Right renal pelvis (tissue), 4 donors: ENCODE data around the gene SGCG. TPM values are rescaled to one million over a fixed set of nuclear protein-coding genes. Genes with fewer than 3 reads are reported as not detected.
"Not testable (repeated sequence)": the region's sequence is repeated elsewhere in the genome, so short reads cannot be mapped to it uniquely, and the experiment has no call there.

Source experiments
- DNase-seq, 4 donors: peaks; one replicate each; pipeline ENCODE4 v3.0.0-alpha.2; 2013; ENCODE audit warnings: low read depth in 4 of 4, low spot score in 3 of 4, missing footprints in 1 of 4
- polyA plus RNA-seq, 4 donors: library from polyadenylated mRNA; unstranded; fragments of 120-200 nt; gene quantifications; one replicate each; pipeline ENCODE4 v1.2.1, GENCODE V29; 2013; ENCODE audit not compliant: insufficient read length in 4 of 4

SGCG gene
- 1 to 10 TPM; 4.6 to 5.8 (median 5.4) TPM for polyA plus RNA-seq

DNA sequence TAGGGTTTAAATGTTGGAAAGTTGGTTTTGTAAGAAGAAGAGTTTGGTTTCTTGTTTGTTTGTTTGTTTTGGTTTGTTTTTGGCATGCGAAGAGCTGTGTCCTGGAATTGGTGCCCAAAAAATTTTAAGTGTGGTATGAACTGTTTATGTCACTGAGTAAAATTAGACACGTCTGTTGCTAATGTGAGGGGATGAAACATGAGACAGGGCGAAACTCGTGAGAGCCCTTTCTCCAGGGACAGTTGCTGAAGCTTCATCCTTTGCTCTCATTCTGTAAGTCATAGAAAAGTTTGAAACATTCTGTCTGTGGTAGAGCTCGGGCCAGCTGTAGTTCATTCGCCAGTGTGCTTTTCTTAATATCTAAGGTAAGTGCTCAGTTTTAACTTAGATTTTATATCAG lies at the start of gene SGCG:
SGCG (plus strand) TSS at position 269 of the 400 bp plus-strand sequence. CDS start 22,716 bp downstream, outside the sequence.
- DNase-seq: no peak

DNA sequence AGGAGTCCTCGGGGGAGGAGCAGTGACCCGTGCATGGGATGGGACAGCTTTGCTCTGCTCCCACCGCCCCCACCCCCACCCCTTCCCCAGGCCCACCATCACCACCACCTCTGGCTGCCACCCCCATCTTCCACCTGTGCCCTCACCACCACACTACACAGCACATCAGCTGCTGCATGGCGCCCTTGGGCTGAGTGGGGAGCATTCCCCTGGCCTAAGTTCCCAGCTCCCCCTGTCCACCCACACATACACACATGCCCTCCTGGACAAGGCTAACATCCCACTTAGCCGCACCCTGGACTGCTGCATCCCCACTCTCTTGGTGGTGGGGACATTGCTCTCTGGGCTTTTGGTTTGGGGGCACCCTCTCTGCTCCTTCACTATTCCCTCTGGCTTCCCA lies 46.2 kb upstream of the SGCG start:
- no peak for DNase-seq

DNA sequence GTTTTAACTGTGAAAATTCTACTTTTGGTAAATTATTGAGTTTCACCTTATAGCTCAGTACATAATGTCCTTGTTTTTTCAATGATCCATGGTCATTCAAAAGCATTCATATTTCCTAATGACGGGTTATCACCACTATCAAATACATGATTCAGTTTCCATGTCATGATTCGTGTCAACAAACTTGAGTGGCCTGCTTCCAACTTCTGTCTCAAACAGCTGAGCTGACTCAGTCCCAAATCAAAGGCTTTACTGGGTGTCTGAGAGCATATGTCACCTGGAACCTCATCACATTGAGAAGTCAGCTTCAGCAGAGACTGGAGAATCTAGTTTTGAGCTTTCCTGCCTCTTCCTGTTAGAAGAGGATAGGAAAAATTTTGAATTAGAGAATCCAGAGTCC lies 40.3 kb upstream of the SGCG start:
- no peak for DNase-seq

DNA sequence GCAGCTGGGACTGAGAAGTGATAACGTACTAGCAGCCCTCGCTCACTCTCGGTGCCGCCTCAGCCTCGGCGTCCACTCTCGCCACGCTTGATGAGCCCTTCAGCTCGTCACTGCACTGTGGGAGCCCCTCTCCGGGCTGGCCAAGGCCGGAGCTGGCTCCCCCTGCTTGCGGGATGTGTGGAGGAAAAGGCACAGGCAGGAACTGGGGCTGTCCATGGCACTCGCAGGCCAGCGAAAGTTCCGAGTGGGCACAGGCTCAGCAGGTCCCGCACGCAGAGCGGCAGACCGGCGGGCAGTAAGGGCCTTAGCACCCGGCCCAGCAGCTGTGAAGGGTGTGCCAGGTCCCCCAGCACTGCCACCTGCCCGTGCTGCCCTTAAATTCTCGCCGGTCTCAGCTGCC lies 38.8 kb upstream of the SGCG start:
- DNase-seq: no peak

DNA sequence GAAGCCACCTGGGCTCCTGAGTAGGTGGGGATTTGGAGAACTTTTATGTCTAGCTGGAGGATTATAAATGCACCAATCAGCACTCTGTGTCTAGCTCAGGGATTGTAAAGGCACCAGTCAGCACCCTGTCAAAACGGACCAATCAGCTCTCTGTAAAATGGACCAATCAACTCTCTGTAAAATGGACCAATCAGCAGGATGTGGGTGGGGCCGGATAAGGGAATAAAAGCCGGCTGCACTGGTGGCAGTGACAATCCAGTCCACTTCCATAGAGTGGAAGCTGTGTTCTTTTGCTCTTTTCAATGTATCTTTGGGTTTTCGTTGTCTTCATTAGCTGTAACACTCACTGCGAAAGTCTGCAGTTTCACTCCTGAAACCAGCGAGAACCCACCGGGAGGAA lies 38.2 kb upstream of the SGCG start:
- DNase-seq: not testable (repeated sequence)

DNA sequence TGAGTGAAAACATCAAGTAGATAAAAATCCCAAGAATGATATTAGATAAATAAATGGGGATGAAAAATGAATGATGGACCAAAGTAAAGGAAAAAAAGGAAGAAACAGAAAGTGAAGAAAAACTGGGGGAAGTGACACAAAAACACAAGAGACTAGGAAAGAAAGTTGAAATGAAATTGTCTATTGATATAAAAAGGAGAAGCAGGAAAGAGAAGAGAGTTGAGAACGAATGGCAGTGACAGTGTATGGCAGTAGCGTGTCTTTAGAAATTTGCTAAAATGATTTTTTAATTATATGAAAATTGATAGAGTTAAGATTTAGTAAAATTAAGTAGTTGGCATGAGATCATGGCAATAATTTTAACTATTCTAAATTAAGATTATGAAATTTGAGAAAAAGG lies 36.3 kb upstream of the SGCG start:
- DNase-seq: no peak

DNA sequence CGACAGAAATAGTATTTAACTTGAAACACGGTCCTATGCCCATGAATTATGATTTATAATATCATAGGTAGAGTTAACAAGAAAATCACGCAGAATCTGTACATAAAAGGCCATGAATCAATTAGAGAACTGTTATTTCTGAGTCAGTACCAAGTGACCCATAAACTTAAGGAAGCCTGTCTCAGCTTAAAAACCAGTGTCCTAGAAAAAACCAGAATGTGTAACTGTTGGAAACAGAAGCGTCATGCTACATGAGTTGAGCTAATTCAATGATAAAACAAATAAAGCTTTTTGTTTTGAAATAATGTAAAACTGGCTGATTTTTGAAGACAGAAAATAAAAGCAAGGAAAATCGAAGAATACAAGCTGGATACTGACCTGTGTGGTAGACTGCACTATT lies 34.8 kb upstream of the SGCG start:
- no peak for DNase-seq

DNA sequence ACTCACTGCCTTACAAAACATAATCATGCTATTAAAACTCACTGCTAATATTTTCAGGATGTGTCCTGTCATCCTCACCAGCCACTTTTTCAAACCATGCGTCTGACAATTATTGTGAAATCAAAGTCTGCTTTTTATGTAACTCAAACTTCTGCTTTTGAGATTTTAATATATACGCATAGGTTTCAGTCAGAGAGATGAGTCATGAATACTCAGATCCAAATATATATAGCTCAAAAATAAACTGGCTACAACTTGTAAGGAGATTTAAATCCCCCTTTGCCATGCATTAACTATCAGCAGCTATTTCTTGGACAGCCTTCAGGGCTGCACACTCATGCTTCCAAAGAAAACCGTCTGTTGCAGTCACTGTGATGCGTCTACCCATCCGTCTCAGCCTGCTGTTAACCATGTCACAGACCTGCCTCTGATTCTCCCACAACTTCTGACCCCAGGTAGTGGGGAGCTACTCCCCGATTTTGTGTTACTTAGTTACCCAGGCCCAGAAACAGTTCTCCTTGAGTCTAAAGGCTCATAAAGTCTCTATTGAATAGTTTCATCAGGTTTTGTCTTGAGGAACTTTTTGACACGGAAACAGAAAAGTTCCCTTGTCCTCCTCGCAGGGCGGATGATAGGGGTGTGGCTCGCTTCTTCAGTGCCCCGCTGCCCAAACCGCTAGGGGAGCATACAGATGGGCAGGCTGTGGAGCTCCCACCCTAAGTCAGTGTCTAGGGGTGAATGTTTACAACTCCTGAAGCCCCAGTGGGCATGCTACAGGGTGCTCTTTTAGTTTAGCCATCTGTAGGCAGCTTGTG lies 33.8 kb upstream of the SGCG start:
- DNase-seq: no peak

DNA sequence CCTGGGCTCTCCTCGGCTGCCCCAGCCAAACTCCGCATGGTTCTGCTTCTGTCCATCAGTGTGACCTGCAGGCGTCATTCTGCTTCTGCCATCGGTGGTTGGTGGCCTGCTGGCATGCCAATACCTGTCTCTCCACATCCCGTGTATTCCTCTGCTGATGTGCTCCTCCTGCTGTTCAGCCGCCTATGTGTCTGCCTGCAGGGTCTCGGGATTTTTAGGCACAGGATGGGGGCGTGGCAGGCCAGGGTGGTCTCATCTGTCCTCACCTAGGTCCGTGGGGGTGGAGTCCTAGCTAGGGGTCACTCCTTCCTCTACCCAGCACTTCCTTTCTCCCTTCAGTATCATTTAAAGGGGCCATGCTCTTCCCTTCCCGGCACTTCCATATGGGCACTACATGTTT lies 33.0 kb upstream of the SGCG start:
- no peak for DNase-seq

GRCh38 chr13:23157781-23158180 lies 23.0 kb upstream of the SGCG start:
- DNase-seq: no peak

DNA sequence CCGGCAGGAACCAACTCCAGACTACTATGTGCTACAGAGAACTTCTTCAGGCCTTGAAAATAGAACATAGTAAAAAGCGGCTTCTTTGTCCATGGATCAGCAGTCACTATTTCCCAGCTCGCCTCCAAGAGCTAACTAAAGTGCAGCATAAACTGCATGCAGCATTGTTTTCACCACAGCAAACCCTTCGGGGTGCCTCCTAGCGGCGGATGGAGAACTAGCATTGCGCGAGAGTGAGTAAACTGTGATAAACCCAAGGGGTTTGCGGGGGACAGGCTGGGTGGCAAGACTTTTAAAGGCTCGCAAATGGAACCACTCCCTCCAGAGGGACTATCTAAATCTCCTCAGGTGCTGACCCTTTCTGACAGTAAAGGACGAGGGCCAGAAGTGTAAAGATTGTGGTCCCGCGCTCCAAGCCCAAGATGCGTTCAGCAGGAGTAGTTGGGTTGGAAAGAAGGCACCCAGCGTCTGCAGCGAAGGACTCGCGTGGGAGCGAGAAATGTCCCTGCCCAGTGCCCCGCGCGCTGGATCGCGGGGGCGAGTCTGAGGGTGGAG lies 21.5 kb upstream of the SGCG start:
- DNase-seq: peak in 1 of 4 donors; percentile 54

DNA sequence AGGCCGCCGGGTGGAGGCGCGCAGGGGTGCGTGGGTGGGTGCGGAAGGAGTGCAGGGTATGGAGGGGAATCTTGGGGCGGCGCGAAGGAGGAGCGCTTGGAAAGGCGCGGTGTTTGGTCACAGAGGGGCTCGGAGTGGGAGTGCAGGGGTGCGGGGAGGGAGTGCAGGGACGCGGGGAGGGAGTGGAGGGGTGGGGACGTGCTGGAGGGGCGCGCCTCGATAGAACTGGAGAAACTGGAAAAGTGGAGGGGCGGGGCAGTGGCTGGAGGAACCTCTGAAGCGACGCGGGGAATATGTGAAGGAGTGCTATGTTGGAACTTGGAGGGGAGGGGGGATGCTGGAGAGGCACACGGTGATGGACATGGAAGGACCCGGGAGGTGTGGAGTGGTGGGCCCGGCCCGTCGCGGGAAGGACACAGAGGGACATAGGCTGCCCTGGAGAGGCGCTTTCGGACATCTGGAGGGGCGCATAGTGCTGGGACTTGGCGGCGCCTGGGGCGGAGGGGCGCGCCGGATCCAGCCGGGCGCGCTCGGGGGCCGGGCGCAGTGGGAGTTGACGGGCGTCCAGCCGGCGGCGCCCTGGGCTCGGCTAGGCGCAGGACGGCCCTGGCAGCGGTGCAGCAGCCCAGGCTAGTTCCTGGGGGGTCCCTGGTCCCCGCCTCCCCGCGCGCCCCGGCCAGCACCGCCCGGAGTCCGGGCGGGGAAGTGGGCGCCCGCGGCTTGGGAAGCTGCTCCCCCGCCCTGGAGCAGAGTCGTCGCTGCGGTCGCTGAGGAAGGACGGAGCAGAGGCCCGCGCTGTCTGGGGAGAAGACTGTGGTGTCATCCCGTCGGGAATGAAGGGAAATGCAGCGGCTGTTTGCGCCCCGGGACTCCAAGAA lies 20.8 kb upstream of the SGCG start:
- peak in 2 of 4 donors; percentile 44 to 49 for DNase-seq

DNA sequence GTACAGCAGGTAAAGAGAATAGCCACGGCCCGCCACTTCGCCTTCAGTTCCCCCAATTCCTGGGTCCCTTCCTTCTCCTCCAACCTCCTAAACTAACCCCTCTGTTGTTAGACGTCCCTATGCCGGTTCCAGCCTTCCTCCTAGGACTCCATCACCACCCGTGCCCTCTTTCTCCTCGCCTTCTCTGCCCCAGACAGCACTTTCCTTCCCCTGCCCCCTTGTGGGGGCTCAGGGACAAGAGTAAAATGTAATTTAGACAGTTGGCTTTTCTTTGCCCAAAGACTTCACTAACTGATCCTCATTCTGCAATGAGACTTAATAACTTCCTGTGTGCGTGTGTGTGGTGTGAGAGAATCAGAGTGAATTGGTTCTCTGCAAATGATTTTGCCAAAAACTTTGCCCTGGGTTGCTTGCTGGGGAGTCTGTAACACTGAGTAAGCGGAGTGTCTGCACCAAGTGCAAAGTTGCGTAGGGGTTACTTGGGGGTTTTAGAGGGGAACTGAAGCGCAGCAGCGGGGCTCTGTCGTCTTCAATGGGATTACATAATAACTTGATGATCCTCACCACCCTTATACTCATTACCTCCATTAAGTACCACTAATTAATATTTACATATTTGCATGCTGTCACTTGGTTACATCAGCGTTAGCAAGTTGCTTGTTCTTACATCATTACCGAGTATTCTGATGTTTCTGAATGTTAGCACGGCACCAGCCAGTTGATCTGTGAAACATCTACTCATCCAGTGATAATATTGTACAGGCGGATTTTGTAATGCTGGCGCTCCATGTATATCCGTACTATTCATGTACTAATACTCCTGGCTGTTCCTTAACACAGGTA lies 19.9 kb upstream of the SGCG start:
- DNase-seq: no peak

GRCh38 chr13:23161481-23161825 lies 19.3 kb upstream of the SGCG start:
- DNase-seq: no peak

GRCh38 chr13:23175920-23176319 lies 4.9 kb upstream of the SGCG start:
- no peak for DNase-seq

DNA sequence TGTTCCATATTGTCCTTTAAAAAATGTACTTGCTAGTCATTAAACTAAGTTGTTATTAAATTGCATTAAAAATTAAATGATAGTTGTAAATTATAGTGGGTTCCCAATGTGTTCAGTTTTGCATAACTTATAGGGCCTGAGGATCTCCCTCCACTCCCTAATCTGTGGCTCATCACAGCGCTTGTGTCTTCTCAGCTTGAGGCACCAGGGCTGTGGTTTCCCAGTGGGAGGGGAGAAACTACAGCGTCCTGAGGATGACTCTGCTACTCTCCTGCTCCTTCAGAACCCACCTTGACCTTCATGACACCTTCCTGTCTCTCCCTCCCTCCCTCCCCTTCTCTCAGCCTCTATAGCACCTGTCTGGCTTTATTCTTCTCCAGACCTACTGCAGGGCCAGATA lies 1.4 kb downstream of the SGCG start:
- no peak for DNase-seq

DNA sequence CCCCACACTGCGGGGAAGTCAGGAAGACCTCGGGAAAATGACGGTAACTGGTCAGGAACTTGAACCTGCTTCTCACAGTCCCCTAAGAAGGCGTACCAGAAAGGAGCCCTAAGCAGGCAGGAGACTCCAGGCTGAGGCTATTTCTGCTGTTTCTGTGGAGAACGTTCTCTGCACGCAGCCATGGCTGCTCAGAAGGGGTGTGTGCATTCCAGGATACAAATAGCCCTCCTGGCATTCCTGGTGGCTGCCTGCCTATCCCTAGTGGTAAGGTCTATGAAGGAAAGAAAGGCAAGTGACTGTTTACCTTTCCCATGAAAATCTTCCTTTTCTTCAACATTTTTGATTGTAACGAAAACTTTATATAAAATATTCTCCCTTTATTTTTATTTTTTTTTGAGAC lies 2.5 kb downstream of the SGCG start:
- no peak for DNase-seq

DNA sequence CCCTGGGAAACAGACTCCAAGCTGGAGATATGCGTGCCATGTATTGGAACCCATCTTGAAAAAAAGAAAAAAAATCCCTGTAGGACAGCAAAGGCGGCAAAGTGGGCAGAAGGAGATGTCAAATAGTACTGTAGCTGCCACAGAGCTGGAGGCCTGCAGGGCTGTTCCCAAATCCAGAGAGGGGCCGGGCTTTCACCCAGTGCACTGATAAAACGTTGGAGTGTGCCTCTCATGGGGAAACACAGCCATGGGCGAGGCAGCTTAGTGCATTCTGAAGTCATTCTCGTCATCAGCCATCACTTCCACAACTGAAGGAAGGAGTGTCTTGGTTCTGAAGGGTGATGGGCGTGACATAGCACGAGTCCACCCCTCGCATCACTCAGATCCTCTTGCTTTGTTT lies 4.8 kb downstream of the SGCG start:
- DNase-seq: no peak

- no peak for DNase-seq
Observed at GRCh38 chr13:23201870-23202269, 21.1 kb downstream of the SGCG start.

DNA sequence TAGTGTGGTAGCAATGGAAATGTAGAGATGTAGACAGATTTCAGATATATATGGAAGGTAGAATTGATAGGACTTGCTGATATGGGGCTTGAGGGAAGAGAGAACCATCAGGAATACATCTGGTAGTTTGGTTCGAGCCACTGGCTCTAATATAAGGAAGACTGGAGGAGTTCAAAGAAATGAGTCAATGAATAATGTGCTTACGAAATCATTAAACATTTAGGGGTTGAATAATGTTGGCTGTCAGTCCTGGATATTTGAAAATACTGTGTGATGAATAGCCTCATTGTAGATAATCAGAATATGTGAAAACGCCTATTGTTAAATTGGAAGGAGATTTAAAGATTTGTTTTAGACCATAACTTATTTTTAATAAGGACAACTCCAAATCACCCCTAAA lies 21.6 kb downstream of the SGCG start:
- DNase-seq: no peak

DNA sequence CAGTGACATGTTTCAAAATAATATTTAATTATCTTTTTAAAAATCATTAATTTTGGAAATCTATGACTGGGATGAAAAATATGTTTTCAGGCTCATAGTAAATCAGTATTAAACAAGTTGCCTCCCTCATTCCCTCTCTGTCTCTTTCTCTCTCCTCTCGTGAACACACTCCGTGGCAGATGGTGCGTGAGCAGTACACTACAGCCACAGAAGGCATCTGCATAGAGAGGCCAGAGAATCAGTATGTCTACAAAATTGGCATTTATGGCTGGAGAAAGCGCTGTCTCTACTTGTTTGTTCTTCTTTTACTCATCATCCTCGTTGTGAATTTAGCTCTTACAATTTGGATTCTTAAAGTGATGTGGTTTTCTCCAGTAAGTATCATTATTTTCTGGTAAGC lies 22.7 kb downstream of the SGCG start:
- DNase-seq: no peak
